C4-2B (cell line): ENCODE results near the gene RPL13.
"Not testable (repeated sequence)": the region's sequence is repeated elsewhere in the genome, so short reads cannot be mapped to it uniquely, and the experiment has no call there.

Experiments used
- H3K27ac ChIP-seq: fragments of 450-650 bp; 2 replicates; pipeline ENCODE4 v1.5.1; 2017
- ZFX ChIP-seq: fragments of 450-650 bp; IDR thresholded peaks from 2 replicates; pipeline ENCODE4 v1.6.1; 2017
- TF ChIP-seq, protein P1 (sequence below): fragments of 450-650 bp; conservative IDR thresholded peaks from 2 replicates; pipeline ENCODE4 v1.5.1; 2017; ENCODE audit warnings: mild to moderate bottlenecking

Gene RPL13

DNA sequence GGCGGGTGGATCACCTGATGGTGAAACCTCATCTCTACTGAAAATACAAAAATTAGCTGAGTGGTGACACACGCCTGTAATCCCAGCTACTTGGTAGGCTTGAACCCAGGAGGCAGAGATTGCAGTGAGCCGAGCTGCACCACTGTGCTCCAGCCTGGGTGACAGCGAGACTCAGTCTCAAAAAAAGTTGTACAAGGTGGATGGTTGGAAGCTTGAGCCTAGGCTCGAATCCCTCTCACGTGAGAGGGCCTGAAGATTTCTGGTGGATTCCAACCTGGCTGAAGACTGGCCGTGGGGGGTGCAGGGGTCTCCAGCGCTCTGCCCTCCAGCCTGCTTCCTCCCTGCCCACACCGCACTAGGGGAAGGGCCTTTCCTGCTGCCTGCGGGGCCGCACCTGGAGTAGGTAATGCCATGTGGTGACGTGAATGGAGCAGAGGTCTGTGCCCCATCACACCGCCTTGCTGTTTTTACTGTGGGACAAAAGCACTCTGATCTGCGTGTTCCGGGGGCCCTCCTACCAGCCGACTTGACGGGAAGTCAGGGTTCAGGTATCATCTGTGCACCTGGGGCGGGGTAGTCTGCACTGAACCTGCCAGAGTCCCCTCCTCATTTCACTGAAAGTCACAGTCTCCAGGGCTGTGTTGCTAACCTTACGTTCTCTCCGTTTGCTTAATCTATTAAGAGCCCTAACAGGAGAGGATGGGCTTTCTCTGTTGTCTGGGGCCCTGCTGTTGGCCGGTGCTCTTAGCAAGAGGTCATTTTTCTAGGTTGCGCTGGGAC lies 4.2 kb downstream of the RPL13 start:
- peak overlapping the region; percentile 98 for H3K27ac ChIP-seq

DNA sequence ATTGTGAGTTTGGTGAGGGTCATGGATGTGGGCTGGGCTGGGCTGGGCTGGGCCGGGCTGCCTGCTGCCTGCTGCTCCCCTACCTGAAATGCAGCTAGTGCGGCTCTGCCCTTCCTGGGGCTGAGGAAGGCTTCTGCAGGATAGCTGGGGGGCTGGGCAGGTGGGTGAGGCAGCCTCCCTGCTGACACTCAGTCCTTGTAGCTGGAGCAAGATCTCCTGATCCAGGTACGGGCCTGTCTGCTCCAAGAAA lies 4.7 kb downstream of the RPL13 start:
- TF ChIP-seq ZFX: no peak
- TF ChIP-seq, protein P1, sequence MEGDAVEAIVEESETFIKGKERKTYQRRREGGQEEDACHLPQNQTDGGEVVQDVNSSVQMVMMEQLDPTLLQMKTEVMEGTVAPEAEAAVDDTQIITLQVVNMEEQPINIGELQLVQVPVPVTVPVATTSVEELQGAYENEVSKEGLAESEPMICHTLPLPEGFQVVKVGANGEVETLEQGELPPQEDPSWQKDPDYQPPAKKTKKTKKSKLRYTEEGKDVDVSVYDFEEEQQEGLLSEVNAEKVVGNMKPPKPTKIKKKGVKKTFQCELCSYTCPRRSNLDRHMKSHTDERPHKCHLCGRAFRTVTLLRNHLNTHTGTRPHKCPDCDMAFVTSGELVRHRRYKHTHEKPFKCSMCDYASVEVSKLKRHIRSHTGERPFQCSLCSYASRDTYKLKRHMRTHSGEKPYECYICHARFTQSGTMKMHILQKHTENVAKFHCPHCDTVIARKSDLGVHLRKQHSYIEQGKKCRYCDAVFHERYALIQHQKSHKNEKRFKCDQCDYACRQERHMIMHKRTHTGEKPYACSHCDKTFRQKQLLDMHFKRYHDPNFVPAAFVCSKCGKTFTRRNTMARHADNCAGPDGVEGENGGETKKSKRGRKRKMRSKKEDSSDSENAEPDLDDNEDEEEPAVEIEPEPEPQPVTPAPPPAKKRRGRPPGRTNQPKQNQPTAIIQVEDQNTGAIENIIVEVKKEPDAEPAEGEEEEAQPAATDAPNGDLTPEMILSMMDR: no peak
- peak overlapping the region; percentile 98 for H3K27ac ChIP-seq

More for the DNA sequence above, 4.2 kb downstream of the RPL13 start:
- TF ChIP-seq, protein P1: no peak

DNA sequence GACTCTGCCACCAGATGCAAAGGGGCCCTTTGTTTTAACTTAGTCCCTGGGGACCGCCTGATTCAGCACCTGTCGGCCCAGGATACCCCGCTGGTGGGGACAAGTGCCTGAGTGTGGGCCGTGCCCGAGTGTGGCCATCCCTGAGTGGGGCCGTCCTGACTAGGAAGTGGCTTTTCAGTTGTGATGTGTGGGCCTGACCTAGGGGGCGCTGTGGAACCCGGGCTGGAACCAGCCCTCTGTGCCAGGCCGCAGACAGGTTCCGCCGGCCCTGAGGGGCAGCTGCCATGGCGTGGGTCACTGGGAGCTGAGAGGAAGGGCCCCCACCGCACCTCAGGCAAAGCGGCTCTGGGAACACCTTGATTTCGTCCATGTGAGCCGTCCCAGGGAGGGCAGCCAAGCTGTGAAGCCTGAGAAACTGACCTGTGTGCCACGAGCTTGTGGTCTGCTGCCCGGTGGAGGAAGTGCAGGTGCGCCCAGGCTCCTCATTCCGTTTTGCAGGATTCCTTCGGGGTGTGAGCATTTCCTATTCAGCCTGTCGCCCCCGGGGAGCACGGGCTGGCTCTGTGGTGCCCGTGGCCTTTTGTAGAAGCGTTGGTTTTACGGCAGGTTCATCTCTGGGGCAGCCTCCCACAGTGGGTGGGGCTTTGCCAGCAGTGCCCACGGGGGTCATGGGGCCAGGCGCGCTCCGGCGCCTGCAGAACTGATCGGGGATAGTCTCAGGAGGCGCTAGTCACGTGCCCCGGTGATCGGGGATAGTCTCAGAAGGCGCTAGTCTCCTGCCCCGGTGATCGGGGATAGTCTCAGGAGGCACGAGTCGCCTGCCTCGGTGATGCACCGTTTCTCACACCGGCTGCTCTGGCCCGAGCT lies 5.3 kb downstream of the RPL13 start:
- no peak for TF ChIP-seq ZFX
- TF ChIP-seq, protein P1: peak; percentile 86
- peak overlapping the region; percentile 98 for H3K27ac ChIP-seq

DNA sequence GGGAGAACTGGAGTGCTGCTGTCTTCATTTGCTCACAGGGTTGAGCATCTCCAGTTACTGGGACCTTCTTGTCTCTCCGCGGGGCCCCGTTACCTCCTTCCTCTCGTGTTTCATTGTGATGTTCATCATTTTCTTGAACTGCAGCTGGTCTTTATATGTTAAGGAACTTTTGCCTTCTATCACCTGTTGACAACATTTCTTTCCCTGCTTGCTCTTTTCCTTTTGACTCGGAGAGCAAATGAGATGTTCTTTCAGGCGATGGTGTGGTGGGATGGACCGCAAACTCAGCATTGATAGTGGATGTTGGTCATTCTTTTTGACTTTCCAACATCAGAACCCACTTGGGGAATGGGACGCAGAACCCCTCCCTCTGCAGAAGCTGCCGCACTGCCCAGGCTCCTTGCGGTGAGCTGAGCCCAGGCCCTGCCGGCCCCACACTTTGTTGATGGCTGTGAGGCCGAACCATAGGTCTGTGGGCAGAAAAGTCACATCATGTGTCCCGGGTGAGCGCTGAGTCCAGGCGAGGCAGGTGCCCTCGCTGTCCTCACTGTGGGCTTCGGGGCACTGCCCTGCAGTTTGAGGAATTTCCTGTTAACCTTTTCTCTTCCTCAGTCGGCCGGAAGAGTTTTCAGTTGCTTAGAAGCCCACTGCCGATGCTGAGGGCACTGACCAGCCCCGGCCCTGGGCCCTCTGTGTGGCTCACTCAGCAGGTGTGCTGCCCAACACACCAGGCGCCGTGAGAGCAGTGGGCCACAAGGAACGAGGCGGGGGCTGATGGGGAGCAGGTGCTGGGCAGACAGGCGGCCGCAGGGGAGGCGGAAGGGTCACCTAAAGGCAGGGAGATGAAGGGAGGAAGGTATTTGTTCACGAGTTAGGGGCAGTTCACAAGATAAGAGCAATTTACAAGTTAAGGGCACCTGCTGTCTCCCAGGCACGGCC lies 7.4 kb downstream of the RPL13 start:
- TF ChIP-seq, protein P1: no peak
- no peak for TF ChIP-seq ZFX
- H3K27ac ChIP-seq: no peak overlapping the region

DNA sequence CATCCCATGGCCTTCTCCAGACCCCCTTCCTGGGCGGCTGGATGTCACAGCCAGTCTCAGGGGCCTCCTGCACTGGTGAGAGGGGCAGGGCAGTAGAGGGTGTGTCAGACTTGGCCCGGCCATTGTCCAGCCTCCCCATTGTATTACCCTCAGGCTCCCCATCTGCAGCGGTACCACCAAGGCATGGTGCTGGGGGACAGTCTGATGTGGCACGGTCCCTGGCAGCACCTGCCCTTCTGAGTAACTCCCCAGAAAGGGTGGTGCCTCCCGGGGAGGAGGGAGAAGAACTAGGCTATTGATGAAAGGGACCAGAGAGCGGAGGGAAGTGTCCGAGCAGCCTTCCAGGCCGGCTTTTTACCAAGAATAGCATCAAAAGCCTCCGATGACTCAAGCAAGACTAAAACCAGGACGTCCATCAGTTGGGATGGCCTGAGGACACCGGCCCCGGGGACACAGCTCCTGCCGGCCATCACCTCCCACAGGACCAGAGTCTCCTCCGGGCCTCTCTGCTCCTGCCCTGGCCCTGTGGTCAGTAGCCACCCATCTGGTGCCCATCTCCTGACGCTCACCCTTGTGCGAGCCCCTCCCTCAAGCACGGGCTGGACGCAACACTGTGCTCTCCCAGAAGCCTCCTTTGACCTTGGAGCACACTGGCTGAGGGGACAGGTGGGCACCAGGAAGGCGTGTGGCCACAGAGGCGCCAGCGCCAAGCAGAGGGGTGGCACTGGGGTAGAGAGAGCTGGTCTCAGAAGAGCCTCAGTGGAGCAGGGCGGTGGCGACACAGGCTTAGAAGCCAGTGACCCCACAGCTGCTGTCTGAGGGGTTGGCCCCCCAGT lies 9.2 kb downstream of the RPL13 start:
- no peak for TF ChIP-seq ZFX
- TF ChIP-seq, protein P1: no peak
- no peak overlapping the region for H3K27ac ChIP-seq

DNA sequence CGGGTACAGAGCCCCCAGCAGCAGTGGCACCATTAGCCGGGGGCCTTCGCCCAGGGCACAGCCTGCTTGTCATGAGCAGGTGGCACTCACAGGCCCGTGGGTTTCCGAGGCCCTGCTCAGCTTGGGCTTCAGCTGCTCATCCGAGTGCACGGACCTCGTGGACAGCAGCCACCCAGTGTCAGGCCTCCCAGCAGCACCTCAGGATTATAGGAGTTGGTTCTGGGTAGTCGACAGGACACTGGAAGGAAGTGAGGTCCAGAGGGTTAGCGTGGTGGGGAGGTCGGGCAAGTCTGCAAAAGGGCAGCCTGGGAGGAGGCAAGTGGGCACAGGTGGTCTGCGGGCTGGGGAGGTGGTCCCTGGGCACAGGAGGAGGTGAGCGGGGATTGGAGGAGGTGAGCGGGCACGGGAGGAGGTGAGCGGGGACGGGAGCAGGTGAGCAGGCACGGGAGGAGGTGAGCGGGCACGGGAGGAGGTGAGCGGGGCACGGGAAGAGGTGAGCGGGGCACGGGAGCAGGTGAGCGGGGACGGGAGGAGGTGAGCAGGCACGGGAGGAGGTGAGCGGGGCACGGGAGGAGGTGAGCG lies 10.0 kb downstream of the RPL13 start:
- TF ChIP-seq, protein P1: no peak
- TF ChIP-seq ZFX: no peak
- H3K27ac ChIP-seq: no peak overlapping the region

DNA sequence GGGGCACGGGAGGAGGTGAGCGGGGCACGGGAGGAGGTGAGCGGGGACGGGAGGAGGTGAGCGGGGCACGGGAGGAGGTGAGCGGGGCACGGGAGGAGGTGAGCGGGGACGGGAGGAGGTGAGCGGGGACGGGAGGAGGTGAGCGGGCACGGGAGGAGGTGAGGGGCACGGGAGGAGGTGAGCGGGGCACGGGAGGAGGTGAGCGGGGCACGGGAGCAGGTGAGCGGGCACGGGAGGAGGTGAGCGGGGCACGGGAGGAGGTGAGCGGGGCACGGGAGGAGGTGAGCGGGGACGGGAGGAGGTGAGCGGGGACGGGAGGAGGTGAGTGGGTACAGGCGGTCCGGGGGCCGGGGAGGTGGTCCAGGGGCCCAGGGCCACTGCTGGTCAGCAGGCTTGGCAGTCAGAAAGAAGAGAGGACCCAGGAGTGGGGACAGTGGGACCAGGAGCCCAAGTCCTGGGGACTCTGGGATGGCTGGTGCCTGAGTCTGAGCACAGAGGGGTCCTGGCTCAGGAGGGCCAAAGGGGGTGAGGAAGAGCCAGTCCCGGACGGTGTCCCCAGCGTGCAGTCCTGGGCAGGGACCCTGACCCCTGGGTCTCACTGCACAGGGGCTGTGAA lies 10.6 kb downstream of the RPL13 start:
- not testable (repeated sequence) for H3K27ac ChIP-seq
